GM10248 (cell line): ENCODE measurements around the gene WIPF1.

Source experiments
- CTCF ChIA-PET: fragments of 300-600 bp; sonication (Branson Sonifier 250); formaldehyde crosslinking; extraction: SDS; loops from one replicate; lab custom pipeline; 2021; ENCODE audit warnings: antibody characterized with exemption; lab: Yijun Ruan, JAX
- POLR2A ChIA-PET: fragments of 350-650 bp; sonication (Branson Sonifier 250); formaldehyde crosslinking; extraction: SDS; loops from one replicate; lab custom pipeline; 2020; ENCODE audit warnings: antibody characterized with exemption; lab: Yijun Ruan, JAX
- DNase-seq: peaks from one replicate; pipeline ENCODE4 v3.0.0; 2012; ENCODE audit errors: extremely low spot score
- TF ChIP-seq, protein P1 (sequence below): IDR thresholded peaks from 2 replicates; pipeline ENCODE4 v1.5.1; 2012; ENCODE audit warnings: mild to moderate bottlenecking, low read depth; ENCODE audit errors: extremely low read depth, missing control alignments, control extremely low read depth

WIPF1 gene

DNA sequence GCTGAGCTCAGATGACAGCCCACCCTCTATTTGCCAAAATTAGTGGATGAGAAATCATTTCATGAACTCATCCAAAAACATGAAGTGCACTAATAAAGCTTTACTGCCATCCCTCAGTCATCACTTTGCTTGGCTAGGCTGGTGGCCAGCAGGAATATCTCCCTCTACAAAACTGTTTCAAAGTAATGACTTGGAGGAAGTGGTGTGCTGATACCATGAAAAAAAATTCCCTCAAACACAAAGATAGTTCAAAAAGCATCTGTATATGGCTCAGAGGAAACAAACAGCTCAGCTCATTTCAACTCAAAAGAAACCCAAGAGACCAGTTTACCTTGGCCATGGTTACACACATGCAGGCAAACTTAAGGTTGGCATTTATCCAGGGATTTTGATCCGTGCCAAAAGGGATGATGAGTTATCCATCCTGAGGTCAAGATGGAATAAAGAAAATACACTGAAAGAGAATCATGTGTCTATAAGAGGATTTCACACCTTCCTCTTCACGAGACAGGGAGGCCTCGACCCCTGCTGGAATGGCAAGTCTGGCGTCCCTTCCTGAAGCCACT, 18.4 kb upstream of the WIPF1 start:
- ChIA-PET POLR2A (no interaction called here), CTCF (interaction anchor here (0.9 to 3.8 kb wide), 6 partner anchors 9 to 72 kb away, joined by 3 to 15 read pairs (median 4); no protein-coding TSS in a partner anchor)
- TF ChIP-seq, protein P1, sequence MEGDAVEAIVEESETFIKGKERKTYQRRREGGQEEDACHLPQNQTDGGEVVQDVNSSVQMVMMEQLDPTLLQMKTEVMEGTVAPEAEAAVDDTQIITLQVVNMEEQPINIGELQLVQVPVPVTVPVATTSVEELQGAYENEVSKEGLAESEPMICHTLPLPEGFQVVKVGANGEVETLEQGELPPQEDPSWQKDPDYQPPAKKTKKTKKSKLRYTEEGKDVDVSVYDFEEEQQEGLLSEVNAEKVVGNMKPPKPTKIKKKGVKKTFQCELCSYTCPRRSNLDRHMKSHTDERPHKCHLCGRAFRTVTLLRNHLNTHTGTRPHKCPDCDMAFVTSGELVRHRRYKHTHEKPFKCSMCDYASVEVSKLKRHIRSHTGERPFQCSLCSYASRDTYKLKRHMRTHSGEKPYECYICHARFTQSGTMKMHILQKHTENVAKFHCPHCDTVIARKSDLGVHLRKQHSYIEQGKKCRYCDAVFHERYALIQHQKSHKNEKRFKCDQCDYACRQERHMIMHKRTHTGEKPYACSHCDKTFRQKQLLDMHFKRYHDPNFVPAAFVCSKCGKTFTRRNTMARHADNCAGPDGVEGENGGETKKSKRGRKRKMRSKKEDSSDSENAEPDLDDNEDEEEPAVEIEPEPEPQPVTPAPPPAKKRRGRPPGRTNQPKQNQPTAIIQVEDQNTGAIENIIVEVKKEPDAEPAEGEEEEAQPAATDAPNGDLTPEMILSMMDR: no peak
- DNase-seq: no peak

DNA sequence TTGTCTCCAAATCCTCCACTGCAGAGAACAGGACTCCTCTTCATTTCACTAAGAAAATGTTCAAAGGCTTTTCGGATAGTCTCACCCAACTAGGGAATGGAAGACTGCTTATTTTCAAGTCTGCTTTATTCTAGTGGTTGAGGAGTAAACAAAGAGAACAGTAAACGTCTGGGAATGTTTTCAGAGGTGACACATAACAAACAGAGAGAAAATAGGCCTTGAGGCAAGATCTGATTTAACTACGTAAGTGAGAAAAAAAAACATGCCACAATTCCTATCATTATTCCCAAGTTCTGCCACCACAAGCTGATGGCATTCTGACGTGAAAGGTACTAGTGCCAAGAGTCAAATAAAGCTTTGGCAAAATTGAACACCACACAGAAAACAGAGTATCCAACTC, 16.7 kb upstream of the WIPF1 start:
- CTCF ChIA-PET: interaction anchor here (1.8 to 3.8 kb wide), 2 partner anchors 11 to 74 kb away, joined by 5 to 15 read pairs; no protein-coding TSS in a partner anchor
- no peak for DNase-seq
- TF ChIP-seq, protein P1: no peak
- POLR2A ChIA-PET: no interaction called here

DNA sequence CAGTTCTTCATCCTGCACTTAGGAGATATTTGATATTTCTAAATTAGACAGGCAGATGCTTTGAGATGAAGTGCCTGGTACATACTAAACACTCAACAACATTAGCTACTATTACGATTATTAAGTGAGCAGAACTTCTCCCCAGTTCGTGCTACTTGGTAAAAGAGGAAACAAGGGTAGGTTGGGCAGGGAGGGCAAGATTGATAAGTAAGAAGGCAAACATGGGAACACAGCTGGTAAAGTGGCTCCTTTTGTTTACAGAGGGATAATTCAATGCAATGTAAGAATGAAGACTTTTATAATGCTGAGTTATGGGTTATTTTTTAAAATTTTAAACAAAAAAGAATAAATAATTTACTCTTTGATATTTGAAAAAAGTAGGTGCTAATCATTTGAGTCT, 15.9 kb upstream of the WIPF1 start:
- ChIA-PET POLR2A (no interaction called here), CTCF (interaction anchor here (1.3 to 8.6 kb wide), 6 partner anchors 11 to 74 kb away, joined by 3 to 95 read pairs (median 9); partner anchors contain the start of gene WIPF1)
- TF ChIP-seq, protein P1: no peak
- DNase-seq: no peak

DNA sequence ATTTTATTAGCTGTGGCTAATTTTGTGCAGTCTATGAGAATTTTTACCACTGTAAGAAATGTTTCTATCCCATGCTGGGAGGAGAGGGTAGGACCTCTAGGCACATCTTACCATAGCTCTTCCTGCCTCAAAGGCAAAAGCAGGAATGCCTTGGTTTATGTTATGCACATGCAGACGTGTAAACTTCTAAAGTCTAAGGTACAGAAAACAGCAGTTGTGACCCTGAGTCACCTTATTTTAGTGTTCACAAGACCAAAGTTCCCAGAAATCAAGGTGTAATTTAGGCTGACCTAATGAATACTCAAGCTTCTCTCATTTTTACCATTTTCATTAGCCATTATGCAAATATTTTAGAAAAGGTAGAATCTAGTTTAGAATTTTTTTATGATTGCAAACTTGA, 15.4 kb upstream of the WIPF1 start:
- CTCF ChIA-PET: interaction anchor here (1.0 to 8.6 kb wide), 7 partner anchors 10 to 75 kb away, joined by 3 to 95 read pairs (median 7); partner anchors contain the start of gene WIPF1
- no peak for DNase-seq
- TF ChIP-seq, protein P1: no peak
- POLR2A ChIA-PET: no interaction called here

DNA sequence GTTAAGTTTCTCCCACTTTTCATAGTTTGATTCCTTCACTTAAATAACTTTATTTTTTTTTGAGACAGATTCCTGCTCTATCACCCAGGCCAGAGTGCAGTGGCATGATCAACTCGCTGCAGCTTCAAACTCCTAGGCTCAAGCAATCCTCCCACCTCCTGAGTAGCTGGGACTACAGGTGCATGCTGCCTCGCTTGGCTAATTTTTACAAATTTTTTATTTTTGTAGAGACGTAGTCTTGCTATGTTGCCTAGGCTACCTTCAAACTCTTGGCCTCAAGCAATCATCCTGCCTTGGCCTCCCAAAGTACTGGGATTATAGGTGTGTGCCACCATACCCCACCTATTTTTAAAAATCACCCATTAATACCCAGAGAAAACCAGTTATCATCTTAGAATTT, 14.2 kb upstream of the WIPF1 start:
- ChIA-PET POLR2A (no interaction called here), CTCF (interaction anchor here (1.4 to 8.6 kb wide), 6 partner anchors 9 to 34 kb away, joined by 3 to 95 read pairs (median 9); partner anchors contain the start of gene WIPF1)
- TF ChIP-seq, protein P1: no peak
- DNase-seq: no peak

DNA sequence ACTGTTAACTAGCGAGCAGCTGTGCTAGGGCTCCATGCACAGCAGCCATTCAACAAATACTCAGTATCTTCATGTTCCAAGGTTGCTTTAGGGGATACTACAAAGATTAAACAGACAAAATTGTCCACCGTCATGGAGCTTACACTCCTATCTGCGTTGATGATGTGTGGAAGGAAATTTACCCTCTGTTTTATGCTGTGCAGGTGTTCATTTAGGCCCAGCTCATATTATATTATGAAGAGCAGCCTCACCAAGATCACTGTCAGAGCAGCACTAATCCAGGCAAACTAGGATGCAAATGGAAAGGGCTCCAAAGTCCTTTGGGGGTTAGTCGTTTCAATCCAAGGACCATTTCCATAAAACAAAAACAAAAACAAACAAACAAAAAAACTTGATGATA, 13.4 kb upstream of the WIPF1 start:
- DNase-seq: no peak
- TF ChIP-seq, protein P1: no peak
- CTCF ChIA-PET: interaction anchor here (0.9 to 8.6 kb wide), 13 partner anchors 8 to 86 kb away, joined by 3 to 95 read pairs (median 5); partner anchors contain the start of gene WIPF1
- POLR2A ChIA-PET: interaction anchor here (1.2 to 1.3 kb wide), 2 partner anchors 16 to 22 kb away, joined by 3 to 5 read pairs; no protein-coding TSS in a partner anchor
